ENCODE results near the gene ZNF343. TPM values are rescaled to one million over a fixed set of nuclear protein-coding genes. Genes with fewer than 3 reads are reported as not detected.

ZNF343 gene
- total and polyA plus RNA-seq, 10 of the 15 experiments (the other 5 are each of a cell fraction or from before 2014, with no cell fraction given): 1.3 to 11.1 (median 9.0) TPM

GRCh38 chr20:2535711-2536559 is 27.2 kb upstream of the ZNF343 start:
- Histone ChIP-seq H2AFZ (ENCODE audit: control insufficient read depth, low read depth, low read length) (no peak overlapping the region), H3K36me3 (ENCODE audit: control insufficient read depth in 2 of 2, insufficient read depth in 2 of 2, low read length in 1 of 2) (no peaks in the 10 kb centered on the region), H3K27me3 (replicated peaks in 1 of 2; ENCODE audit: control insufficient read depth in 2 of 2, insufficient read depth in 2 of 2, low read length in 1 of 2) (peaks cover 0 to 3% of the 10 kb centered on the region in 2 experiments; a peak in 2 of 4 replicates), H3K9me3 (replicated peaks; ENCODE audit: control insufficient read depth, insufficient read depth, low read length) (no peaks in the 10 kb centered on the region), H3K27ac (ENCODE audit: control insufficient read depth, insufficient read depth) (no peak overlapping the region), H3K9ac (ENCODE audit: control insufficient read depth, insufficient read depth, low read length) (no peak overlapping the region), H3K4me3 (no peak overlapping the region), H3K4me1 (ENCODE audit: control insufficient read depth, insufficient read depth, low read length) (no peaks in the 10 kb centered on the region), H4K20me1 (ENCODE audit: control insufficient read depth, insufficient read depth) (no peaks in the 10 kb centered on the region), H3K79me2 (ENCODE audit: control insufficient read depth, insufficient read depth, low read length) (no peaks in the 10 kb centered on the region), H3K4me2 (ENCODE audit: control insufficient read depth, insufficient read depth) (no peak overlapping the region)
- intact Hi-C loops (cut with micrococcal nuclease; ENCODE audit: unreplicated experiment) (no loop called here), in situ Hi-C loops (cut with MboI) (no loop called here)
- ChIA-PET POLR2A (no interaction called here), CTCF (no interaction called here), SMC1A (ENCODE audit: uncharacterized antibody, unreplicated experiment) (no interaction called here), RAD21 (ENCODE audit: unreplicated experiment) (no interaction called here)
- TF ChIP-seq CBFB (IDR thresholded peaks at IDR 0.05; ENCODE audit: low read depth): no peak
- TF ChIP-seq TCF7 (IDR thresholded peaks at IDR 0.05; ENCODE audit: borderline replicate concordance): no peak
- no peak for TF ChIP-seq BACH1 (IDR thresholded peaks at IDR 0.05; ENCODE audit: borderline replicate concordance)
- no peak for TF ChIP-seq CEBPB (IDR thresholded peaks at IDR 0.05; ENCODE audit: borderline replicate concordance in 1 of 2, low read depth in 2 of 2, low read length in 2 of 2)
- no peak for TF ChIP-seq PML (IDR thresholded peaks at IDR 0.05; ENCODE audit: low read length)
- no peak for TF ChIP-seq CHD1 (IDR thresholded peaks at IDR 0.05; ENCODE audit: low read depth, low read length)
- TF ChIP-seq JUND (IDR thresholded peaks at IDR 0.05; ENCODE audit: low read depth, low read length): no peak
- TF ChIP-seq ZNF592 (IDR thresholded peaks at IDR 0.05): no peak
- TF ChIP-seq, protein P1, sequence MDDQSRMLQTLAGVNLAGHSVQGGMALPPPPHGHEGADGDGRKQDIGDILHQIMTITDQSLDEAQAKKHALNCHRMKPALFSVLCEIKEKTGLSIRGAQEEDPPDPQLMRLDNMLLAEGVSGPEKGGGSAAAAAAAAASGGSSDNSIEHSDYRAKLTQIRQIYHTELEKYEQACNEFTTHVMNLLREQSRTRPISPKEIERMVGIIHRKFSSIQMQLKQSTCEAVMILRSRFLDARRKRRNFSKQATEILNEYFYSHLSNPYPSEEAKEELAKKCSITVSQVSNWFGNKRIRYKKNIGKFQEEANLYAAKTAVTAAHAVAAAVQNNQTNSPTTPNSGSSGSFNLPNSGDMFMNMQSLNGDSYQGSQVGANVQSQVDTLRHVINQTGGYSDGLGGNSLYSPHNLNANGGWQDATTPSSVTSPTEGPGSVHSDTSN (IDR thresholded peaks at IDR 0.05; ENCODE audit: insufficient replicate concordance, low read depth, low read length): no peak
- TF ChIP-seq HSF1 (IDR thresholded peaks at IDR 0.05; ENCODE audit: low read depth, low read length): no peak
- TF ChIP-seq, protein P2, sequence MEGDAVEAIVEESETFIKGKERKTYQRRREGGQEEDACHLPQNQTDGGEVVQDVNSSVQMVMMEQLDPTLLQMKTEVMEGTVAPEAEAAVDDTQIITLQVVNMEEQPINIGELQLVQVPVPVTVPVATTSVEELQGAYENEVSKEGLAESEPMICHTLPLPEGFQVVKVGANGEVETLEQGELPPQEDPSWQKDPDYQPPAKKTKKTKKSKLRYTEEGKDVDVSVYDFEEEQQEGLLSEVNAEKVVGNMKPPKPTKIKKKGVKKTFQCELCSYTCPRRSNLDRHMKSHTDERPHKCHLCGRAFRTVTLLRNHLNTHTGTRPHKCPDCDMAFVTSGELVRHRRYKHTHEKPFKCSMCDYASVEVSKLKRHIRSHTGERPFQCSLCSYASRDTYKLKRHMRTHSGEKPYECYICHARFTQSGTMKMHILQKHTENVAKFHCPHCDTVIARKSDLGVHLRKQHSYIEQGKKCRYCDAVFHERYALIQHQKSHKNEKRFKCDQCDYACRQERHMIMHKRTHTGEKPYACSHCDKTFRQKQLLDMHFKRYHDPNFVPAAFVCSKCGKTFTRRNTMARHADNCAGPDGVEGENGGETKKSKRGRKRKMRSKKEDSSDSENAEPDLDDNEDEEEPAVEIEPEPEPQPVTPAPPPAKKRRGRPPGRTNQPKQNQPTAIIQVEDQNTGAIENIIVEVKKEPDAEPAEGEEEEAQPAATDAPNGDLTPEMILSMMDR (IDR thresholded peaks at IDR 0.05 in 2 of 3, conservative IDR thresholded peaks at IDR 0.05 in 1 of 3; ENCODE audit: control insufficient read depth in 2 of 3, extremely low read depth in 1 of 3, insufficient read depth in 1 of 3, low read depth in 3 of 3, low read length in 3 of 3): no peak
- TF ChIP-seq BMI1 (IDR thresholded peaks at IDR 0.05; ENCODE audit: borderline replicate concordance): no peak
- TF ChIP-seq RFX5 (IDR thresholded peaks at IDR 0.05; ENCODE audit: low read depth, low read length): no peak
- no peak for TF ChIP-seq ZNF622 (IDR thresholded peaks at IDR 0.05)
- BruUV-seq (replicated peaks): no TSS peak
- no peak for FAIRE-seq
- ATAC-seq: no peak
- WGBS (ENCODE audit: insufficient coverage, insufficient replicate concordance, low lambda C conversion rate, missing lambda C conversion rate): 40% methylated on average over 12 of the region's 12 CpGs
- no peak for DNase-seq (ENCODE audit: low read depth, low spot score)
